OCI-LY3 (cell line): ENCODE results near the gene USE1.
A peak's percentile ranks its signal among the peaks of the same experiment; 100 is the strongest.
"Not testable (repeated sequence)": the region's sequence is repeated elsewhere in the genome, so short reads cannot be mapped to it uniquely, and the experiment has no call there.

Experiments used
- H2AFZ ChIP-seq: fragments of 200-600, 300-600 bp; shearing (Covaris generic); 2 replicates; pipeline ENCODE4 v1.6.0; 2014; ENCODE audit warnings: antibody characterized with exemption, low read depth, low read length
- H3K27ac ChIP-seq: fragments of 200-600, 300-600 bp; sonication (generic); 2 replicates; pipeline ENCODE4 v1.5.1; 2014; ENCODE audit warnings: mild to moderate bottlenecking, low read length, moderate library complexity, mixed read lengths
- H3K27me3 ChIP-seq: fragments of 200-600, 300-600 bp; sonication (generic); 2 replicates; pipeline ENCODE4 v1.6.1; 2014; ENCODE audit warnings: low read depth, low read length, mixed read lengths
- H3K36me3 ChIP-seq: fragments of 200-600, 300-600 bp; sonication (generic); replicated peaks from 2 replicates; pipeline ENCODE3; 2014; ENCODE audit warnings: low read depth, low read length, mixed read lengths
- H3K4me1 ChIP-seq: fragments of 300-600, 200-600 bp; sonication (generic); 2 replicates; pipeline ENCODE4 v1.6.1; 2014; ENCODE audit warnings: low read length, mixed read lengths
- H3K4me2 ChIP-seq: fragments of 200-600, 300-600 bp; sonication (generic); 2 replicates; pipeline ENCODE4 v1.6.1; 2014; ENCODE audit warnings: low read length, mixed read lengths
- H3K4me3 ChIP-seq: fragments of 300-600, 200-600 bp; sonication (generic); 2 replicates; pipeline ENCODE4 v1.5.1; 2014; ENCODE audit warnings: antibody characterized with exemption, mild to moderate bottlenecking, low read length, moderate library complexity
- H3K79me2 ChIP-seq: fragments of 300-600, 200-600 bp; shearing (Covaris generic); 2 replicates; pipeline ENCODE4 v1.6.1; 2014; ENCODE audit warnings: mild to moderate bottlenecking, low read length, mixed read lengths
- H3K9ac ChIP-seq: fragments of 300-600, 200-600 bp; shearing (Covaris generic); 2 replicates; pipeline ENCODE4 v1.6.0; 2014; ENCODE audit warnings: mild to moderate bottlenecking, low read length, moderate library complexity
- H3K9me3 ChIP-seq: fragments of 200-600, 300-600 bp; shearing (Covaris generic); 2 replicates; pipeline ENCODE4 v1.6.1; 2014; ENCODE audit warnings: low read length, mixed read lengths; ENCODE audit not compliant: insufficient read depth
- H4K20me1 ChIP-seq: fragments of 200-600, 300-600 bp; sonication (generic); 2 replicates; pipeline ENCODE4 v1.6.1; 2016; ENCODE audit warnings: low read length, mixed read lengths; ENCODE audit not compliant: insufficient read depth
- CTCF ChIP-seq: fragments of 200-600, 300-600 bp; sonication (generic); IDR thresholded peaks from 2 replicates; pipeline ENCODE4 v1.5.1; 2014; ENCODE audit warnings: antibody characterized with exemption, low read length, low read depth
- EZH2phosphoT487 ChIP-seq: fragments of 200-600 bp; shearing (Covaris generic); IDR thresholded peaks from 2 replicates; pipeline ENCODE4 v1.6.1; 2018; ENCODE audit warnings: antibody characterized with exemption, mixed run types, low read depth

USE1 gene

DNA sequence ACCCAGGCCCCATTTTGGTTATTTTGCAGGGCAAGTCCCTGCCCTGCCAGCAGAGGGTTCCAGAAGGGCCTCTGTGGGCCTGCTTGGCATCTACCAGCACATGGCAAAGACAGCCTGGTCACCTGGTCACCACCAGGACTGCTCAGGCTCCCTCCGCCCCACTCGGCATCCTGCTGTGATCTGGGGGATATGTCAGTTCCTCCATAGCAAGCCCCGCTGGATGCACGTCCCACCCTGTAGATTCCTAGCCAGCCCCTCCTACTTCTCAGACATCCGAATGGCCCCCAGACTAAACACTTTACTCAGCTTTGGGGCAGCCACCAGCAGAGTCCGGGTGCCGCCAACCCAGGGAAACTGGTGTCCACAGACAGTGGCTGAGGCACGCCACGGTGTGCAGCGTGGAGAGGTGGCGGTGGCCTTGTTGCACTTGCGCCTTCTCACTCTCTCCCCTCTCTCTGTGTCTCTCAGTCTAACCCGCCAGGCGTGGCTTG, 31.8 kb upstream of the USE1 start:
- Histone ChIP-seq H3K4me1 (peaks cover 16% of the 10 kb centered on the region), H3K27me3 (no peaks in the 10 kb centered on the region), H3K4me2 (peak overlapping the region; percentile 61), H3K4me3 (peak overlapping the region; percentile 32), H3K27ac (peak overlapping the region; percentile 46), H3K36me3 (peaks cover 39% of the 10 kb centered on the region), H4K20me1 (no peaks in the 10 kb centered on the region), H3K79me2 (no peaks in the 10 kb centered on the region), H3K9me3 (no peaks in the 10 kb centered on the region), H2AFZ (0 out of 2 replicates have a peak overlapping the region, but pooled peaks have one; percentile 1), H3K9ac (peak overlapping the region; percentile 13; the same call in 1 of the 2 replicates)
- TF ChIP-seq EZH2phosphoT487 (no peak), CTCF (0 out of 2 replicates have a peak, but pooled peaks have one; percentile 20)

DNA sequence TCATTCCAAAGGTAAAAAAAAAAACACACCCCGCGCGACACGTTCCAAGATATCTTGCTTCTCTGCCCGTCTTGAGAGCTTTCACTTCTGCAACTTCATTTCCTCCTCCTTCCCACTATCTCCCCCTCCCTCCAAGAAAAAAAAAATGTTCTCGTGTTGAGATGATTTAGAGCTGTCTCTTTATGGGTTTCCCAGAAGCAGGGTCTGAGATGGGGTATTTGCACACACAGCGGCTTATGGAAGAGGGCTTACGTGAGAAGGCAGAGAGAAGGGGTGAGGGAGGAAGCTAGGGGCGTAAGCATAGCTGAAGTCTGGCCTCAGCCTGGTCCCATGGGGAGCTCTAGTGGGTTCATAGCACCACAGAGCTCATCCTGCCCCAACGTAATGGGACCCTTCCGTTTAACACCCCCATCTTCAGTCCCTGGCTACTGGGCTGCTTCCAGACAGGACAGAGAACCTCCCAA, 31.3 kb upstream of the USE1 start:
- peak overlapping the region; percentile 32 for H3K4me3 ChIP-seq
- H3K4me2 ChIP-seq: peak overlapping the region; percentile 61
- peaks cover 39% of the 10 kb centered on the region for H3K36me3 ChIP-seq
- TF ChIP-seq CTCF (no peak), EZH2phosphoT487 (no peak)
- H3K79me2 ChIP-seq: no peaks in the 10 kb centered on the region
- H2AFZ ChIP-seq: 0 out of 2 replicates have a peak overlapping the region, but pooled peaks have one; percentile 1
- H3K9me3 ChIP-seq: no peaks in the 10 kb centered on the region
- H3K4me1 ChIP-seq: peaks cover 16% of the 10 kb centered on the region
- H3K27ac ChIP-seq: peak overlapping the region; percentile 46
- H3K9ac ChIP-seq: peak overlapping the region; percentile 13; the same call in 1 of the 2 replicates
- H4K20me1 ChIP-seq: no peaks in the 10 kb centered on the region
- no peaks in the 10 kb centered on the region for H3K27me3 ChIP-seq

DNA sequence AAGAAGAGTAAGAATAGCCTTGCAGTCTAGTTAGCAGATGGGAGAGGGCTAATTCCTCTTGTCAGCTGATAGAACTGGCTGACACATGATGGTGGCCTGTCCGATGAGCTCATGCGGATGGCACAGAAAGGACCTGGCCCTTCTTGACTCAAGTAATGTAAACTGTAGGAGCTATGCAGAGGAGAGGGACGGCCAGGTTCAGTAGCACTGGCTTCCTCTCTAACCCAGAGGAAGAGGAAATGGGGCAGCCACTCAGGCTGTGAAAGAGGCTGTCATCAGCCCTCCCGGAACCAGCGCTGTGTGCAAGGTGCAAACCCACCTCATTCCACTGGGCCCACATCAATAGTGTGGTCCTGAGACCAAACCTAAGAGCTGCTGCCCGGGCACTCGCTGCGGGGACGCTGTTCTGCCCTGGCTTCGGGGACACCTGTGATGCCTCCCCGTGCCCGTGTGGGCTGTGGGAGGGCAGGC, 30.8 kb upstream of the USE1 start:
- TF ChIP-seq EZH2phosphoT487 (no peak), CTCF (no peak)
- Histone ChIP-seq H2AFZ (no peak overlapping the region), H3K4me2 (peak overlapping the region; percentile 61; the same call in 1 of the 2 replicates)

DNA sequence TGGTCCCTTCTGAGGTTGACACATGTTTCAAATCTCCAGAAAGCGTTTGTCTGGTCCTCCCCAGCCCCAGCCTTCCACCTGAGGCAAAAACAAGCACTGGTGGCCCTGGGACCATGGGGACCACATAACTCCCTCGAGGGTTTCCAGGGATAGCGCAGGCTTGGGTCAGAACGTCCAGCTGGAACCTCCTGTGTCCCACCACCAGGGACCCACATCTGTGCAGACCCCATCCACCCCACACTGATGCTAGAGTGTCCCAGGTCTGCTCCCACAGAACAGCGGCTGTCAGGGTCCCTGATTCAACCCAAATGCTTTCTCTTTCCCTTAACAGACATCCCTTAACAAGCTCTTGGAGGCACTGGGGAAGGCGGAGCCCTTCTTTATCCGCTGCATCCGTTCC, 29.6 kb upstream of the USE1 start:
- no peak for TF ChIP-seq EZH2phosphoT487
- no peak for TF ChIP-seq CTCF
- Histone ChIP-seq H4K20me1 (no peaks in the 10 kb centered on the region), H3K27ac (no peak overlapping the region), H3K4me3 (no peak overlapping the region), H2AFZ (no peak overlapping the region), H3K27me3 (no peaks in the 10 kb centered on the region), H3K4me2 (no peak overlapping the region), H3K9me3 (no peaks in the 10 kb centered on the region), H3K79me2 (no peaks in the 10 kb centered on the region), H3K36me3 (peaks cover 45% of the 10 kb centered on the region), H3K9ac (no peak overlapping the region), H3K4me1 (peaks cover 16% of the 10 kb centered on the region)

More for the DNA sequence above, 30.8 kb upstream of the USE1 start:
- Histone ChIP-seq H3K9me3 (no peaks in the 10 kb centered on the region), H3K36me3 (peaks cover 43% of the 10 kb centered on the region), H3K79me2 (no peaks in the 10 kb centered on the region), H3K4me1 (peaks cover 16% of the 10 kb centered on the region), H3K9ac (no peak overlapping the region), H3K27ac (peak overlapping the region; percentile 46), H3K27me3 (no peaks in the 10 kb centered on the region), H3K4me3 (no peak overlapping the region), H4K20me1 (no peaks in the 10 kb centered on the region)

DNA sequence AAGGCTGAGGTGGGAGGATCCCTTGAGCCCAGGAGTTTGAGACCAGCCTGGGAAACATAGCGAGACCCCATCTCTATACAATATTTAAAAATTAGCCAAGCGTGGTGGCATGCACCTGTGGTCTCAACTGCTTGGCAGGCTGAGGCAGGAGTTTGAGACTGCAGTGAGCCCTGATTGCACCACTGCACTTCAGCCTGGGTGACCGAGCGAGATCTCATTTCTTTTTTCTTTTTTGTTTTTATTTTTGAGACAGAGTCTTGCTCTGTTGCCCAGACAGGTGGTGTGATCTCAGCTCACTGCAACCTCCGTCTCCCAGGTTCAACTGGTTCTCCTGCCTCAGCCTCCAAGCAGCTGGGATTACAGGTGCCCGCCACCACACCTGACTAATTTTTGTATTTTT, 23.4 kb upstream of the USE1 start:
- H3K4me2 ChIP-seq, H3K9ac ChIP-seq, H3K4me3 ChIP-seq, H3K27ac ChIP-seq, H3K79me2 ChIP-seq, H3K27me3 ChIP-seq, H4K20me1 ChIP-seq, H3K4me1 ChIP-seq, H2AFZ ChIP-seq, H3K9me3 ChIP-seq: not testable (repeated sequence)
- peaks cover 53% of the 10 kb centered on the region for H3K36me3 ChIP-seq
